Lower leg skin (tissue), 3 donors: ENCODE measurements around the gene SUSD4.

ENCODE experiments used
- POLR2A ChIP-seq, 2 donors: fragments of 450-650 bp; IDR thresholded peaks; one replicate each; pipeline ENCODE4 v1.6.1; 2016 to 2017; ENCODE audit warnings: antibody characterized with exemption in 2 of 2, mild to moderate bottlenecking in 1 of 2, moderate library complexity in 1 of 2
- TF ChIP-seq, protein P1 (sequence below), 3 donors: fragments of 450-650 bp; IDR thresholded peaks; one replicate each; pipeline ENCODE4 v1.5.1; 2016; ENCODE audit warnings: antibody characterized with exemption in 3 of 3, mild to moderate bottlenecking in 3 of 3, moderate library complexity in 2 of 3

DNA sequence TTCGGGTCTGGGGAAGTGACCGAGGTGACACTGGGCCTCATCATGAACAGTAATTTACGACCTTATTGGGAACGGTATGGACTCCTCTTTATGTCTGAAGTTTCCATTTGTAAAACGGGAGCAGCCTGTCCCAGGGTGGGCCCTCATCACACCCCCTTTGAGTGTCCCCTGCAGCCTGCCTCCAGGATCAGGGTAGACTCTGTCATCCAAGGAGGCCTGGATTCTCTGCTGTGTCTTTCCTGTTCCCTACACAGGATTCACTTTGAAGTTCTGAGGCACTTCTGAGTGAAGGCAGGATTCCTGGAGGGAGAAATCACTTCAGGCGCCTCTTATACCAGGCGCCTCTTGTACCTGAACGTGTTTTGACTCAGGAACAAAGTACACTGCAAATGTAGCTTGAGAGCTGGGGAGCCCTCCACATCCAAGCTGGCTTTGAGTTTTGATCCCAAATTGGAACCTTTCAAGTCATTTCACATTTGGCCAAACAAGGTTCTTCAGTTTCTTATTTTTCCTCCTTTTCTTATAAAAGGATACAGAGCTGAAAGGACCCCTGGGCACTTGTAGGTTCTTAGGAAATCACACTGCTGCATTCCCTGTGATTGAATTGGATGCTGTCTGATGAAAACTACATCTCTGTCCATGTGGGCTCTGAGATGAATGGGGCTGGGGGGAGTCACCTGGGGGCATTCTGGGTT is 106.0 kb downstream of the SUSD4 start:
- TF ChIP-seq, protein P1, sequence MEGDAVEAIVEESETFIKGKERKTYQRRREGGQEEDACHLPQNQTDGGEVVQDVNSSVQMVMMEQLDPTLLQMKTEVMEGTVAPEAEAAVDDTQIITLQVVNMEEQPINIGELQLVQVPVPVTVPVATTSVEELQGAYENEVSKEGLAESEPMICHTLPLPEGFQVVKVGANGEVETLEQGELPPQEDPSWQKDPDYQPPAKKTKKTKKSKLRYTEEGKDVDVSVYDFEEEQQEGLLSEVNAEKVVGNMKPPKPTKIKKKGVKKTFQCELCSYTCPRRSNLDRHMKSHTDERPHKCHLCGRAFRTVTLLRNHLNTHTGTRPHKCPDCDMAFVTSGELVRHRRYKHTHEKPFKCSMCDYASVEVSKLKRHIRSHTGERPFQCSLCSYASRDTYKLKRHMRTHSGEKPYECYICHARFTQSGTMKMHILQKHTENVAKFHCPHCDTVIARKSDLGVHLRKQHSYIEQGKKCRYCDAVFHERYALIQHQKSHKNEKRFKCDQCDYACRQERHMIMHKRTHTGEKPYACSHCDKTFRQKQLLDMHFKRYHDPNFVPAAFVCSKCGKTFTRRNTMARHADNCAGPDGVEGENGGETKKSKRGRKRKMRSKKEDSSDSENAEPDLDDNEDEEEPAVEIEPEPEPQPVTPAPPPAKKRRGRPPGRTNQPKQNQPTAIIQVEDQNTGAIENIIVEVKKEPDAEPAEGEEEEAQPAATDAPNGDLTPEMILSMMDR (IDR thresholded peaks at IDR 0.05): no peak
- TF ChIP-seq POLR2A (IDR thresholded peaks at IDR 0.05): no peak
